Prostate gland (tissue), 2 donors: ENCODE measurements around the gene PRDM11. TPM values are rescaled to one million over a fixed set of nuclear protein-coding genes. Genes with fewer than 3 reads are reported as not detected.

Source experiments
- DNase-seq: peaks from one replicate; pipeline ENCODE4 v3.0.0-alpha.2; 2019; ENCODE audit warnings: low spot score
- H3K27ac ChIP-seq, 2 donors: fragments of 200-600 bp; sonication (generic); 2 replicates each; pipeline ENCODE4 v1.5.1; 2017 to 2019
- H3K27me3 ChIP-seq: fragments of 200-600 bp; sonication (generic); replicated peaks from 2 replicates; pipeline ENCODE4 v1.5.1; 2019; ENCODE audit not compliant: insufficient read depth
- H3K36me3 ChIP-seq, 2 donors: fragments of 200-600 bp; sonication (generic); 1 replicate in 1 of 2; 2 replicates in 1 of 2; pipeline versions ENCODE4 v1.5.1 to v1.8.1; 2017 to 2019
- H3K4me1 ChIP-seq: fragments of 200-600 bp; sonication (generic); replicated peaks from 2 replicates; pipeline ENCODE4 v1.5.1; 2019
- H3K4me3 ChIP-seq, 2 donors: fragments of 200-600 bp; sonication (generic); 2 replicates each; pipeline ENCODE4 v1.5.1; 2017 to 2019
- H3K9me3 ChIP-seq: fragments of 200-600 bp; sonication (generic); 2 replicates; pipeline ENCODE4 v1.5.1; 2017
- CTCF ChIP-seq, 4 experiments: fragments of 200-600 bp in 2 of 4; fragments of 450-650 bp in 2 of 4; sonication (generic) in 2 of 4; IDR thresholded peaks; 1 replicate in 3 of 4; 2 replicates in 1 of 4; pipeline ENCODE4 v1.5.1; 2016 to 2019; ENCODE audit warnings: antibody characterized with exemption in 4 of 4, mild to moderate bottlenecking in 2 of 4, moderate library complexity in 2 of 4
- POLR2A ChIP-seq: fragments of 450-650 bp; IDR thresholded peaks from one replicate; pipeline ENCODE4 v1.6.1; 2016; ENCODE audit warnings: antibody characterized with exemption, mild to moderate bottlenecking
- POLR2AphosphoS5 ChIP-seq: sonication (generic); formaldehyde crosslinking; IDR thresholded peaks from one replicate; pipeline ENCODE4 v1.6.1; 2017; ENCODE audit warnings: antibody characterized with exemption
- WGBS: methylation state at CpG from one replicate; pipeline ENCODE4 v1.1.5; 2018; 5-methylcytosine and 5-hydroxymethylcytosine counted together
- intact Hi-C: fragments of 100-400 bp; cut with DNase I; formaldehyde crosslinking; loops from one replicate; pipeline ENCODE4 v1.14.2; 2022
- total RNA-seq, 2 donors: library from RNA; depleted of rRNA; stranded (reverse); fragments of >200 nt; gene quantifications; one replicate each; pipeline ENCODE4 v1.1.0, GENCODE V29; 2016

The PRDM11 gene
- total RNA-seq, 2 donors from 2014 or later, result 13.1 to 15.3 TPM

GRCh38 chr11:45151362-45151982, 5.0 kb downstream of the PRDM11 start:
- no peaks in the 10 kb centered on the region for H3K36me3 ChIP-seq
- H3K27me3 ChIP-seq, result no peaks in the 10 kb centered on the region
- intact Hi-C loops, result no loop called here
- H3K9me3 ChIP-seq, result no peaks in the 10 kb centered on the region
- no peak overlapping the region for H3K27ac ChIP-seq
- H3K4me3 ChIP-seq, result no peak overlapping the region
- TF ChIP-seq POLR2A (no peak), CTCF (IDR thresholded peaks at IDR 0.05) (no peak), POLR2AphosphoS5 (no peak)
- 74% methylated on average over 6 of the region's 6 CpGs for WGBS
- no peak for DNase-seq
- H3K4me1 ChIP-seq, result no peaks in the 10 kb centered on the region

- Histone ChIP-seq H3K27ac (no peak overlapping the region), H3K27me3 (no peaks in the 10 kb centered on the region), H3K36me3 (no peaks in the 10 kb centered on the region), H3K4me3 (no peak overlapping the region), H3K4me1 (peaks cover 3% of the 10 kb centered on the region), H3K9me3 (no peaks in the 10 kb centered on the region)
- 66% methylated on average over 14 of the region's 14 CpGs for WGBS
- no peak for DNase-seq
- intact Hi-C loops, result no loop called here
- TF ChIP-seq POLR2A, result no peak
- TF ChIP-seq POLR2AphosphoS5, result no peak
- TF ChIP-seq CTCF (IDR thresholded peaks at IDR 0.05), result no peak
Observed at GRCh38 chr11:45152740-45153595, 6.5 kb downstream of the PRDM11 start.

- H3K27ac ChIP-seq, result no peak overlapping the region
- no peaks in the 10 kb centered on the region for H3K36me3 ChIP-seq
- H3K27me3 ChIP-seq, result no peaks in the 10 kb centered on the region
- TF ChIP-seq POLR2AphosphoS5 (no peak), CTCF (IDR thresholded peaks at IDR 0.05) (no peak), POLR2A (no peak)
- no peak for DNase-seq
- intact Hi-C loops, result no loop called here
- H3K4me3 ChIP-seq, result no peak overlapping the region
- no peaks in the 10 kb centered on the region for H3K9me3 ChIP-seq
- peaks cover 6% of the 10 kb centered on the region for H3K4me1 ChIP-seq
- WGBS, result 95% methylated on average over 6 of the region's 6 CpGs
Observed at GRCh38 chr11:45154276-45154675, 7.8 kb downstream of the PRDM11 start.

- no peak overlapping the region for H3K4me3 ChIP-seq
- 60% methylated on average over 11 of the region's 11 CpGs for WGBS
- no peak overlapping the region for H3K27ac ChIP-seq
- peaks cover 6% of the 10 kb centered on the region for H3K4me1 ChIP-seq
- no peak for DNase-seq
- TF ChIP-seq CTCF (IDR thresholded peaks at IDR 0.05) (no peak), POLR2AphosphoS5 (no peak), POLR2A (no peak)
- H3K9me3 ChIP-seq, result no peaks in the 10 kb centered on the region
- no peaks in the 10 kb centered on the region for H3K36me3 ChIP-seq
- H3K27me3 ChIP-seq, result no peaks in the 10 kb centered on the region
- intact Hi-C loops, result no loop called here
Observed at GRCh38 chr11:45155058-45155551, 8.7 kb downstream of the PRDM11 start.
